Right lobe of liver (tissue), 6 donors: ENCODE data around the gene XPOT. TPM values are rescaled to one million over a fixed set of nuclear protein-coding genes. Genes with fewer than 3 reads are reported as not detected.

Experiments
- ATAC-seq, 4 donors: fragments of 200-7000 bp; cut with Tn5 transposase; one replicate each; pipeline ENCODE4 v1.9.1; 2020; ENCODE audit warnings: mild to moderate bottlenecking in 4 of 4, moderate library complexity in 4 of 4
- DNase-seq, 3 donors: peaks; one replicate each; pipeline ENCODE4 v3.0.0-alpha.2; 2020
- H3K27ac ChIP-seq, 3 donors: fragments of 200-600 bp; one replicate each; pipeline ENCODE4 v1.8.0; 2022
- H3K27me3 ChIP-seq, 2 donors: fragments of 200-600 bp; one replicate each; pipeline ENCODE4 v1.8.0; 2022
- H3K36me3 ChIP-seq, 4 donors: fragments of 200-600 bp; sonication (generic) in 1 of 4; one replicate each; pipeline versions ENCODE4 v1.5.1 to v1.8.0; 2017 to 2022; ENCODE audit warnings: control low read depth in 1 of 4
- H3K4me1 ChIP-seq, 4 donors: fragments of 200-600 bp; sonication (generic) in 1 of 4; one replicate each; pipeline versions ENCODE4 v1.5.1 to v1.8.0; 2017 to 2022; ENCODE audit warnings: control low read depth in 1 of 4
- H3K4me3 ChIP-seq, 3 donors: fragments of 200-600 bp; one replicate each; pipeline ENCODE4 v1.8.0; 2022
- H3K9me3 ChIP-seq, 4 donors: fragments of 200-600 bp; sonication (generic) in 1 of 4; one replicate each; pipeline versions ENCODE4 v1.5.1 to v1.8.0; 2017 to 2022; ENCODE audit warnings: control low read depth in 1 of 4
- POLR2A ChIP-seq: fragments of 450-650 bp; IDR thresholded peaks from one replicate; pipeline ENCODE4 v1.6.1; 2017; ENCODE audit warnings: antibody characterized with exemption, mild to moderate bottlenecking
- WGBS: methylation state at CpG from one replicate; pipeline ENCODE4 v1.1.6; 2018; ENCODE audit warnings: low coverage, low lambda C conversion rate; ENCODE audit not compliant: insufficient coverage; ENCODE audit errors: missing lambda C conversion rate; 5-methylcytosine and 5-hydroxymethylcytosine counted together
- intact Hi-C, 2 donors: fragments of 100-400 bp; cut with DNase I; formaldehyde crosslinking; loops; one replicate each; pipeline versions ENCODE4 v1.11.2 to v1.14.1; 2022
- total RNA-seq, 6 experiments: library from RNA; depleted of rRNA in 2 of 6; stranded (reverse); fragments of >200 nt in 2 of 6; fragmentation: NEBNext Ultra II Directional in 3 of 6; extraction: Animal tissue kit (Norgen Biotek cat#: 25700) in 3 of 6; gene quantifications; one replicate each; pipeline versions ENCODE4 v1.1.0 to v1.2.4, GENCODE V29; 2016 to 2023
- TF ChIP-seq, protein P1 (sequence below), 4 donors: fragments of 200-600 bp in 3 of 4; fragments of 450-650 bp in 1 of 4; IDR thresholded peaks; one replicate each; pipeline versions ENCODE4 v1.5.1 to v1.8.0; 2016 to 2022; ENCODE audit warnings: antibody characterized with exemption in 4 of 4, mild to moderate bottlenecking in 2 of 4
- donor health status: DM: no; HTN: yes; CAD: no.
- donor health status: DM: no; HTN: no; CAD: no.
- donor health status: DM: no; HTN: no; CAD: no.
- donor health status: DM: no; HTN: yes; CAD: no.
- donor health status: DM: no; HTN: yes; CAD: no.

XPOT gene
- total RNA-seq, 6 experiments from 2014 or later = 27.3 to 43.9 (median 34.0) TPM

DNA sequence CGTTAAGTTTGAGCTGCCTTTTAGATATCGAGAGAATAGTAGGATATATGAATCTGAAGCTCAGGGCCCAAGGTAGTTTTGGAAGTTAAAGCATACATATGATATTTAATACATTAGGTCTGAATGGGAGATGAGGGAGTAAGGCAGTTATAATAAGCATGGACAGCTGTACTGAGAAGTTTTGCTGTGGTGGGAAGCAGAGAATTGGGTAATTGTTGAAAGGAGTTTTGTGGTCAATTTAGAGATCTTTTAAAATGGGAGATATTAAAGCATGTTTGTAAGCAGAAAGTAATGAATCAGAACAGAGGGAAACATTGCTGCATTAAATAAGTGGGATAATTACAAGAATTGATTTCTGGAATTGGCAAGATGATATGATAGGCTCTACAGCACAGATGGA lies 69.0 kb downstream of the XPOT start:
- intact Hi-C loops = loop anchor here in 1 of 2 donors (10.0 kb wide), 1 partner anchor 48 kb away; no protein-coding TSS in a partner anchor
- Histone ChIP-seq H3K27ac (no peak overlapping the region), H3K4me1 (no peaks in the 10 kb centered on the region), H3K27me3 (no peaks in the 10 kb centered on the region), H3K9me3 (peaks cover 0 to 2% (median 0%) of the 10 kb centered on the region in 4 donors), H3K4me3 (no peak overlapping the region), H3K36me3 (peaks cover 0 to 37% (median 4%) of the 10 kb centered on the region in 4 donors)
- WGBS = 100% methylated on average over 2 of the region's 2 CpGs
- ATAC-seq (no peak), DNase-seq (no peak)
- no peak for TF ChIP-seq POLR2A
- TF ChIP-seq, protein P1, sequence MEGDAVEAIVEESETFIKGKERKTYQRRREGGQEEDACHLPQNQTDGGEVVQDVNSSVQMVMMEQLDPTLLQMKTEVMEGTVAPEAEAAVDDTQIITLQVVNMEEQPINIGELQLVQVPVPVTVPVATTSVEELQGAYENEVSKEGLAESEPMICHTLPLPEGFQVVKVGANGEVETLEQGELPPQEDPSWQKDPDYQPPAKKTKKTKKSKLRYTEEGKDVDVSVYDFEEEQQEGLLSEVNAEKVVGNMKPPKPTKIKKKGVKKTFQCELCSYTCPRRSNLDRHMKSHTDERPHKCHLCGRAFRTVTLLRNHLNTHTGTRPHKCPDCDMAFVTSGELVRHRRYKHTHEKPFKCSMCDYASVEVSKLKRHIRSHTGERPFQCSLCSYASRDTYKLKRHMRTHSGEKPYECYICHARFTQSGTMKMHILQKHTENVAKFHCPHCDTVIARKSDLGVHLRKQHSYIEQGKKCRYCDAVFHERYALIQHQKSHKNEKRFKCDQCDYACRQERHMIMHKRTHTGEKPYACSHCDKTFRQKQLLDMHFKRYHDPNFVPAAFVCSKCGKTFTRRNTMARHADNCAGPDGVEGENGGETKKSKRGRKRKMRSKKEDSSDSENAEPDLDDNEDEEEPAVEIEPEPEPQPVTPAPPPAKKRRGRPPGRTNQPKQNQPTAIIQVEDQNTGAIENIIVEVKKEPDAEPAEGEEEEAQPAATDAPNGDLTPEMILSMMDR (IDR thresholded peaks at IDR 0.05) = no peak

DNA sequence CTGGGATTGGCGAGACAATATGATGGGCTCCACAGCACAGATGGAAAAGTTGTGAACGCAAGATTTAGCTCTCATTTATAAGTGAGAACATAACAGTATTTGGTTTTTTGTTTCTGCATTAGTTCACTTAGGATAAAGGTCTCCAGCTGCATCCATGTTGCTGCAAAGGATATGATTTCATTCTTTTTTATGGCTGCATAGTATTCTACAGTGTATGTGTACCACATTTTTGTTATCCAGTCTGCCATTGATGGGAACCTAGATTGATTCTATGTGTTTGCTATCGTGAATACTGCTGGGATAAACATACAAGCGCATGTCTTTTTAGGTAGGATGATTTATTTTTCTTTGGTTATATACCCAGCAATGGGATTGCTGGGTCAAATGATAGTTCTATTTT lies 71.3 kb downstream of the XPOT start:
- no peak overlapping the region for H3K4me3 ChIP-seq
- no peak overlapping the region for H3K27ac ChIP-seq
- TF ChIP-seq, protein P1 (IDR thresholded peaks at IDR 0.05) = no peak
- no peak for TF ChIP-seq POLR2A
- 99% methylated on average over 4 of the region's 4 CpGs for WGBS
- H3K36me3 ChIP-seq = peaks cover 0 to 24% (median 7%) of the 10 kb centered on the region in 4 donors
- H3K4me1 ChIP-seq = no peaks in the 10 kb centered on the region
- intact Hi-C loops = loop anchor here in 1 of 2 donors (10.0 kb wide), 1 partner anchor 51 kb away; no protein-coding TSS in a partner anchor
- DNase-seq = no peak
- no peaks in the 10 kb centered on the region for H3K27me3 ChIP-seq
- ATAC-seq = no peak
- peaks cover 0 to 2% (median 0%) of the 10 kb centered on the region in 4 donors for H3K9me3 ChIP-seq

DNA sequence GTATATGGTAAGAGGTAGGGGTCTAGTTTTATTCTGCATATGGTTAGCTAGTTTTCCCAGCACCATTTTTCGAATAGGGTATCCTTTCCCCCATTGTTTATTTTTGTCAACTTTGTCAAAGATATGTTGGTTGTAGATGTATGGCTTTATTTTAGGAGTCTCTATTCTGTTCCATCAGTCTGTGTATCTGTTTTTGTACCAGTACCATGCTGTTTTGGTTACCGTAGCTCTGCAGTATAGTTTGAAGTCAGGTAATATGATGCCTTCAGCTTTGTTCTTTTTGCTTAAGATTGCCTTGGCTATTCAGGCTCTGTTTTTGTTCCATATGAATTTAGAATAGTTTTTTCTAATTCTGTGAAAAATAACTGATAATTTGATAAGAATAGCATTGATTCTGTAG lies 72.7 kb downstream of the XPOT start:
- Histone ChIP-seq H3K4me1 (no peaks in the 10 kb centered on the region), H3K27ac (no peak overlapping the region), H3K36me3 (peaks cover 0 to 26% (median 10%) of the 10 kb centered on the region in 4 donors), H3K9me3 (peaks cover 0 to 2% (median 0%) of the 10 kb centered on the region in 4 donors), H3K4me3 (no peak overlapping the region), H3K27me3 (no peaks in the 10 kb centered on the region)
- intact Hi-C loops = loop anchor here in 1 of 2 donors (10.0 kb wide), 1 partner anchor 52 kb away; no protein-coding TSS in a partner anchor
- no peak for DNase-seq
- TF ChIP-seq, protein P1 (IDR thresholded peaks at IDR 0.05) = no peak
- TF ChIP-seq POLR2A = no peak
- WGBS = 100% methylated on average over 2 of the region's 2 CpGs
- no peak for ATAC-seq

DNA sequence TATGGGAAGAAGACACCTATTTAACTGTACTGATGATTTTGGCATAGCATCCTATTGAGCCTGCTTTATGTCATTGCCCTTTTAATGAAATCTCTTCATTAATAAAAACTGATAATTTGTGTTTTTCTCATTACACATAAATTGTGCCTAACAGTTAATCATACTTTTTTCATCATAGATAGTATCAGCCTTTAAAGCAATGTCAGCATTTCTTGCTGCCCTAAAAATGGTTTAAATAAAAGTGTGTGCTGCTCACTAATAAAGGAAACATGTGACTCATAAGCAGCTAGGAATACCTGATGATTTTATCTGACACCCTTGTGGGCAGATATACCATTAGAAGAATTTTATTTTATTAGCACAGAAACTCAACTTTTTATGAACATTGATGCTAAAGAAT lies 74.5 kb downstream of the XPOT start:
- ATAC-seq (no peak), DNase-seq (no peak)
- H3K4me1 ChIP-seq = no peaks in the 10 kb centered on the region
- TF ChIP-seq POLR2A = no peak
- TF ChIP-seq, protein P1 (IDR thresholded peaks at IDR 0.05) = no peak
- H3K4me3 ChIP-seq = no peak overlapping the region
- H3K27me3 ChIP-seq = no peaks in the 10 kb centered on the region
- H3K36me3 ChIP-seq = peaks cover 0 to 36% (median 10%) of the 10 kb centered on the region in 4 donors
- intact Hi-C loops = loop anchor here in 1 of 2 donors (10.0 kb wide), 1 partner anchor 54 kb away; no protein-coding TSS in a partner anchor
- H3K9me3 ChIP-seq = peaks cover 0 to 2% (median 0%) of the 10 kb centered on the region in 4 donors
- H3K27ac ChIP-seq = no peak overlapping the region
